ENCODE measurements around the gene RPL23. TPM values are rescaled to one million over a fixed set of nuclear protein-coding genes. Genes with fewer than 3 reads are reported as not detected.

RPL23 gene
- total RNA-seq, 2 donors from 2014 or later = 1,194 to 1,262 TPM

- Mint-ChIP-seq H3K27ac (peak overlapping the region; percentile 99), H3K9me3 (no peaks in the 10 kb centered on the region), H3K4me3 (peak overlapping the region; percentile 99), H3K4me1 (peaks cover 27% of the 10 kb centered on the region), H3K27me3 (ENCODE audit: insufficient read depth) (no peaks in the 10 kb centered on the region), H3K36me3 (ENCODE audit: low read depth) (peaks cover 64% of the 10 kb centered on the region)
- Histone ChIP-seq H3K36me3 (ENCODE audit: control insufficient read depth, insufficient read depth, low read length) (peaks cover 57% of the 10 kb centered on the region), H3K4me1 (ENCODE audit: control insufficient read depth, insufficient read depth, low read length) (no peaks in the 10 kb centered on the region), H3K9me3 (ENCODE audit: control insufficient read depth, low read length) (no peaks in the 10 kb centered on the region), H3K27me3 (ENCODE audit: control insufficient read depth, insufficient read depth, low read length, poor library complexity, severe bottlenecking) (no peaks in the 10 kb centered on the region), H3K27ac (ENCODE audit: low read depth, low read length) (no peak overlapping the region), H3K4me3 (ENCODE audit: low read length) (peak overlapping the region; percentile 97), H3K9ac (ENCODE audit: extremely low read depth, low read length, poor library complexity, severe bottlenecking) (peak overlapping the region; percentile 95)
- no peak for DNase-seq
- 86 to 100% methylated on average over 1 to 2 of the region's 2 CpGs for WGBS, 2 experiments (ENCODE audit: insufficient coverage in 1 of 2, insufficient read length in 1 of 2)
- no peak for TF ChIP-seq CTCF (conservative IDR thresholded peaks at IDR 0.05)
Measured at GRCh38 chr17:38851434-38851833, 2.1 kb downstream of the RPL23 start.

- Histone ChIP-seq H3K27me3 (ENCODE audit: control insufficient read depth, insufficient read depth, low read length, poor library complexity, severe bottlenecking) (no peaks in the 10 kb centered on the region), H3K36me3 (ENCODE audit: control insufficient read depth, insufficient read depth, low read length) (peaks cover 57% of the 10 kb centered on the region), H3K4me3 (ENCODE audit: low read length) (peak overlapping the region; percentile 97), H3K27ac (ENCODE audit: low read depth, low read length) (no peak overlapping the region), H3K9me3 (ENCODE audit: control insufficient read depth, low read length) (no peaks in the 10 kb centered on the region), H3K9ac (ENCODE audit: extremely low read depth, low read length, poor library complexity, severe bottlenecking) (peak overlapping the region; percentile 12), H3K4me1 (ENCODE audit: control insufficient read depth, insufficient read depth, low read length) (no peaks in the 10 kb centered on the region)
- no peak for DNase-seq
- no peak for TF ChIP-seq CTCF (conservative IDR thresholded peaks at IDR 0.05)
- no peak overlapping the region for H3K27ac Mint-ChIP-seq
- WGBS, 2 experiments (ENCODE audit: insufficient coverage in 1 of 2, insufficient read length in 1 of 2) = 97% methylated on average over 6 to 7 of the region's 7 CpGs
- H3K36me3 Mint-ChIP-seq (ENCODE audit: low read depth) = peaks cover 66% of the 10 kb centered on the region
- H3K27me3 Mint-ChIP-seq (ENCODE audit: insufficient read depth) = no peaks in the 10 kb centered on the region
- peaks cover 27% of the 10 kb centered on the region for H3K4me1 Mint-ChIP-seq
- H3K9me3 Mint-ChIP-seq = no peaks in the 10 kb centered on the region
- peak overlapping the region; percentile 99 for H3K4me3 Mint-ChIP-seq
Measured at GRCh38 chr17:38850374-38850773, 3.1 kb downstream of the RPL23 start.

GRCh38 chr17:38848939-38849605 is 4.4 kb downstream of the RPL23 start:
- Mint-ChIP-seq H3K27ac (peak overlapping the region; percentile 58), H3K4me1 (peaks cover 28% of the 10 kb centered on the region), H3K36me3 (ENCODE audit: low read depth) (peaks cover 66% of the 10 kb centered on the region), H3K9me3 (no peaks in the 10 kb centered on the region), H3K27me3 (ENCODE audit: insufficient read depth) (no peaks in the 10 kb centered on the region), H3K4me3 (no peak overlapping the region)
- no peak for TF ChIP-seq CTCF (conservative IDR thresholded peaks at IDR 0.05)
- no peak for DNase-seq
- H3K36me3 ChIP-seq (ENCODE audit: control insufficient read depth, insufficient read depth, low read length) = peaks cover 57% of the 10 kb centered on the region
- H3K27ac ChIP-seq (ENCODE audit: low read depth, low read length) = no peak overlapping the region
- no peak overlapping the region for H3K9ac ChIP-seq (ENCODE audit: extremely low read depth, low read length, poor library complexity, severe bottlenecking)
- 94 to 95% methylated on average over 13 to 16 of the region's 16 CpGs for WGBS, 2 experiments (ENCODE audit: insufficient coverage in 1 of 2, insufficient read length in 1 of 2)
- H3K27me3 ChIP-seq (ENCODE audit: control insufficient read depth, insufficient read depth, low read length, poor library complexity, severe bottlenecking) = no peaks in the 10 kb centered on the region
- no peaks in the 10 kb centered on the region for H3K9me3 ChIP-seq (ENCODE audit: control insufficient read depth, low read length)
- no peaks in the 10 kb centered on the region for H3K4me1 ChIP-seq (ENCODE audit: control insufficient read depth, insufficient read depth, low read length)
- no peak overlapping the region for H3K4me3 ChIP-seq (ENCODE audit: low read length)

Data from endodermal cell (in vitro differentiated cells).